ENCODE results near the gene FOXS1.
A peak's percentile ranks its signal among the peaks of the same experiment; 100 is the strongest.

Gene FOXS1

GRCh38 chr20:31845300-31845863 is at the start of gene FOXS1:
Gene FOXS1 (minus strand): TSS chr20:31845604. CDS start chr20:31845542, 62 bp downstream.
- no peak for DNase-seq

GRCh38 chr20:31890646-31891045 is 45.2 kb upstream of the FOXS1 start:
- DNase-seq, result no peak

- DNase-seq, result no peak
Measured at GRCh38 chr20:31883829-31884228, 38.4 kb upstream of the FOXS1 start.

GRCh38 chr20:31881945-31882344 is 36.5 kb upstream of the FOXS1 start:
- DNase-seq, result no peak

GRCh38 chr20:31879143-31879987 is 34.0 kb upstream of the FOXS1 start:
- peak; percentile 88 for DNase-seq

GRCh38 chr20:31877684-31878083 is 32.3 kb upstream of the FOXS1 start:
- no peak for DNase-seq

GRCh38 chr20:31875671-31876070 is 30.3 kb upstream of the FOXS1 start:
- no peak for DNase-seq

GRCh38 chr20:31872406-31872805 is 27.0 kb upstream of the FOXS1 start:
- DNase-seq, result no peak

- no peak for DNase-seq
Measured at GRCh38 chr20:31871618-31871954, 26.2 kb upstream of the FOXS1 start.

- no peak for DNase-seq
Measured at GRCh38 chr20:31870726-31871617, 25.6 kb upstream of the FOXS1 start.

GRCh38 chr20:31869942-31870725 is 24.7 kb upstream of the FOXS1 start, which contains the start of the genes DUSP15 and TTLL9:
Gene DUSP15 (minus strand): TSS chr20:31870527. CDS start chr20:31870337, 190 bp downstream.
Gene TTLL9 (plus strand): TSS chr20:31870634. CDS start chr20:31871127, 493 bp downstream.
- no peak for DNase-seq

- no peak for DNase-seq
Measured at GRCh38 chr20:31869673-31869941, 24.2 kb upstream of the FOXS1 start.

GRCh38 chr20:31868853-31869672 is 23.7 kb upstream of the FOXS1 start:
- DNase-seq, result no peak

GRCh38 chr20:31866221-31866620 is 20.8 kb upstream of the FOXS1 start:
- DNase-seq, result no peak

- DNase-seq, result no peak
Measured at GRCh38 chr20:31864521-31865400, 19.4 kb upstream of the FOXS1 start.

GRCh38 chr20:31863296-31864085 is 18.1 kb upstream of the FOXS1 start:
- DNase-seq, result no peak

GRCh38 chr20:31862506-31862905 is 17.1 kb upstream of the FOXS1 start:
- DNase-seq, result no peak

GRCh38 chr20:31862157-31862470 is 16.7 kb upstream of the FOXS1 start:
- DNase-seq, result no peak

GRCh38 chr20:31861385-31862156 is 16.2 kb upstream of the FOXS1 start:
- peak; percentile 98 for DNase-seq

- DNase-seq, result no peak
Measured at GRCh38 chr20:31861135-31861384, 15.7 kb upstream of the FOXS1 start.

Measured in 8988T (cell line).